Body of pancreas (tissue), 4 donors: ENCODE measurements around the gene CERS3. TPM values are rescaled to one million over a fixed set of nuclear protein-coding genes. Genes with fewer than 3 reads are reported as not detected.

Source experiments
- ATAC-seq: fragments of 150-250 bp; one replicate; pipeline ENCODE4 v1.9.1; 2016
- DNase-seq, 4 donors: peaks; one replicate each; pipeline ENCODE4 v3.0.0-alpha.2; 2019
- H3K27ac ChIP-seq, 4 donors: fragments of 200-600 bp; sonication (generic); 1 replicate in 3 of 4; 2 replicates in 1 of 4; pipeline versions ENCODE4 v1.5.1 to v1.6.1; 2016 to 2019; ENCODE audit warnings: mild to moderate bottlenecking in 1 of 4, mixed read lengths in 1 of 4, moderate library complexity in 1 of 4
- H3K27me3 ChIP-seq, 2 donors: fragments of 200-600 bp; sonication (generic); one replicate each; pipeline ENCODE4 v1.6.0; 2016; ENCODE audit warnings: mild to moderate bottlenecking in 1 of 2
- H3K36me3 ChIP-seq, 2 donors: fragments of 200-600 bp; sonication (generic); replicated peaks in 1 of 2; 2 replicates each; pipeline ENCODE4 v1.5.1; 2016; ENCODE audit warnings: low read depth in 2 of 2; ENCODE audit not compliant: insufficient read depth in 1 of 2
- H3K4me1 ChIP-seq: fragments of 200-600 bp; sonication (generic); one replicate; pipeline ENCODE4 v1.6.0; 2016
- H3K4me3 ChIP-seq, 2 donors: fragments of 200-600 bp; sonication (generic); 1 replicate in 1 of 2; 2 replicates in 1 of 2; pipeline ENCODE4 v1.5.1; 2016 to 2019
- H3K9me3 ChIP-seq, 3 donors: fragments of 200-600 bp; sonication (generic); 1 replicate in 2 of 3; 2 replicates in 1 of 3; pipeline ENCODE4 v1.5.1; 2016
- CTCF ChIP-seq, 7 experiments: fragments of 450-650 bp in 4 of 7; fragments of 200-600 bp in 3 of 7; sonication (generic) in 3 of 7; IDR thresholded peaks; one replicate each; pipeline ENCODE4 v1.5.1; 2016 to 2019; ENCODE audit warnings: antibody characterized with exemption in 7 of 7
- POLR2A ChIP-seq, 3 donors: fragments of 450-650 bp; IDR thresholded peaks; one replicate each; pipeline ENCODE4 v1.6.1; 2016; ENCODE audit warnings: antibody characterized with exemption in 3 of 3, mild to moderate bottlenecking in 2 of 3
- WGBS, 2 donors: methylation state at CpG; one replicate each; pipeline ENCODE4 v1.1.5; 2017; 5-methylcytosine and 5-hydroxymethylcytosine counted together
- intact Hi-C: fragments of 100-400 bp; cut with DNase I; formaldehyde crosslinking; loops from one replicate; pipeline ENCODE4 v1.15.1; 2023
- total RNA-seq, 2 donors: library from RNA; depleted of rRNA; stranded (reverse); fragments of >200 nt; gene quantifications; one replicate each; pipeline ENCODE4 v1.1.0, GENCODE V29; 2016

Gene CERS3
- total RNA-seq, 2 donors from 2014 or later: 0.33 TPM; not detected in 1

DNA sequence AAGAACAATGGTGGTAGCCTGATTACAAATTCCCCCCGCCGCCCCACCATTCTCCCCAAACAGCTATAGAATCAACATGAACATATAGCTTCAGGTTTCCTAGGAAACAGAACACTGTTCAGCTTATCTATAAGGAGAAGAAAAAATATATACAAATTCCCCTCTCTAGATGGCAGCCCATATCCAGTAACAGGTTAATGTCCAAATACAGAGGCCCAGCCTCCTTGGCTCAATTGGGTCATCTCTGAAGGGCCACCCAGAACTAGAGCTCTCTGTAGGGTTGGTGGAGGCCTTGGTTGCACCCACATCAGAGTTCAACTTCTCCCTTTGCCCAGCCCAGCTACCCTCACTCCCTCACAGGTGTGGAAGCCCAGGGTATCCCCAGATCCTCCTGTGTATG, 95.4 kb downstream of the CERS3 start:
- intact Hi-C loops: no loop called here
- Histone ChIP-seq H3K4me1 (no peaks in the 10 kb centered on the region), H3K4me3 (no peak overlapping the region), H3K27me3 (no peaks in the 10 kb centered on the region), H3K36me3 (no peaks in the 10 kb centered on the region), H3K27ac (no peak overlapping the region), H3K9me3 (no peaks in the 10 kb centered on the region)
- TF ChIP-seq CTCF (IDR thresholded peaks at IDR 0.05) (no peak), POLR2A (IDR thresholded peaks at IDR 0.05) (no peak)
- DNase-seq (no peak), ATAC-seq (no peak)
- 96 to 98% methylated on average over 2 of the region's 2 CpGs for WGBS, 2 donors

- no peak for DNase-seq
- H3K36me3 ChIP-seq: no peaks in the 10 kb centered on the region
- intact Hi-C loops: no loop called here
- no peaks in the 10 kb centered on the region for H3K9me3 ChIP-seq
- ATAC-seq: no peak
- no peaks in the 10 kb centered on the region for H3K4me1 ChIP-seq
- 75 to 82% methylated on average over 1 of the region's 1 CpG for WGBS, 2 donors
- H3K27me3 ChIP-seq: no peaks in the 10 kb centered on the region
- no peak overlapping the region for H3K4me3 ChIP-seq
- H3K27ac ChIP-seq: no peak overlapping the region
- no peak for TF ChIP-seq POLR2A (IDR thresholded peaks at IDR 0.05)
- no peak for TF ChIP-seq CTCF (IDR thresholded peaks at IDR 0.05)
Measured at GRCh38 chr15:100430411-100430810, 98.3 kb downstream of the CERS3 start.

DNA sequence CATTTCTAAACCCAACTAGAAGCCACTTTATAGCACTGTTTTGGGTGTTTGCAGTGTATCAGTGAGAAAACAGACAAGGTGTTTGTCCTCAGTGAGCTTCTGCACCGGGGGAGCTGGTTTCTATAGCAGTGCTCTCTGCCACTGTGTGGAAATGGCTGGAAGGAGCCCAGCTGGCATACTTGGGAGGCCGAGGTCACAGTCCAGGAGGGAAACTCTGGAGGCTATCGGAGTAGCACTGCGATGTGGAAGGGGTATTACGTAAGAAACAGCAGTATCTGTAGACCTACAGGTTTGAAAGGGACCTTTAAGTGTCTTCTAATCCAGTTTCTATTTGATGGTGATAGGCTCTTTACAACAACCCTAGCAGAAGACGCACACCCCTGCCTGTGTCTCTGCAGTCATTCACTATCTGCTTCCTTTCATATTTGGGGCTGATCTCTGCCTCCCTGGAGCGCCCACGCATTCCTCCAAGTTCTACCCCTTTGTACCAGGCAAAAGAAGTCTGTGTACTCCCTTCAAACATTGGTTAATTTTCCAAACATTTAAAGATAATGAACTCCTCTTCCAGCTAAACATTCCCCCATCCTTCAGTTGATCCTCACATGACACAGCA, 99.5 kb downstream of the CERS3 start:
- Histone ChIP-seq H3K4me3 (no peak overlapping the region), H3K9me3 (no peaks in the 10 kb centered on the region), H3K27me3 (no peaks in the 10 kb centered on the region), H3K4me1 (no peaks in the 10 kb centered on the region), H3K36me3 (no peaks in the 10 kb centered on the region), H3K27ac (no peak overlapping the region)
- TF ChIP-seq POLR2A (IDR thresholded peaks at IDR 0.05): no peak
- TF ChIP-seq CTCF (IDR thresholded peaks at IDR 0.05): no peak
- ATAC-seq (no peak), DNase-seq (peak; percentile 36 to 60 (median 45))
- 32 to 40% methylated on average over 8 of the region's 8 CpGs for WGBS, 2 donors
- intact Hi-C loops: no loop called here

DNA sequence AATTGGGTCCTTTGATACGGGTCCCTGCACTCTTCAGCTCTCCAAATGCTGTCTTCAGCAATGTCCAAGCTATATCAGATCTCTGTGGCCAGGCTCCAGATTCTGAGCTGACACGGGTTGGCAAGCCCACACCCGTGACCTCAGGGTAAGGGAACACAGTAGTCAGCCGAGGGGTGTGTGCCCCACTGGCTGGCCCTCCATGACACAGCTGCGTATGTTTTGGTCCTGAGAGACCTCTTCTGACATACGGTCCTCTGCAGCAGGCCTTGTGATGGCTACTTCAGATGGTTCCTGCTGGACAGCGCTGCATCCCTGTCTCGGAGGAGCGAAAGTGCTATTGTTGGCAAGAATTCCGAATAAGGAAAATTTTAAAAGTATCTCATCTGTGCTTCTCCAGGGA, 101.8 kb downstream of the CERS3 start:
- Histone ChIP-seq H3K36me3 (no peaks in the 10 kb centered on the region), H3K27ac (no peak overlapping the region), H3K9me3 (peaks cover 0 to 4% (median 0%) of the 10 kb centered on the region in 3 donors), H3K4me3 (no peak overlapping the region), H3K27me3 (no peaks in the 10 kb centered on the region), H3K4me1 (no peaks in the 10 kb centered on the region)
- WGBS, 2 donors: 91 to 94% methylated on average over 8 to 10 of the region's 10 CpGs
- TF ChIP-seq POLR2A (IDR thresholded peaks at IDR 0.05) (no peak), CTCF (IDR thresholded peaks at IDR 0.05) (no peak)
- intact Hi-C loops: no loop called here
- DNase-seq (no peak), ATAC-seq (no peak)

- no peaks in the 10 kb centered on the region for H3K4me1 ChIP-seq
- TF ChIP-seq POLR2A (IDR thresholded peaks at IDR 0.05) (no peak), CTCF (IDR thresholded peaks at IDR 0.05) (no peak)
- no peaks in the 10 kb centered on the region for H3K27me3 ChIP-seq
- no peak for ATAC-seq
- intact Hi-C loops: no loop called here
- no peaks in the 10 kb centered on the region for H3K36me3 ChIP-seq
- H3K27ac ChIP-seq: no peak overlapping the region
- no peak overlapping the region for H3K4me3 ChIP-seq
- H3K9me3 ChIP-seq: peaks cover 0 to 7% (median 0%) of the 10 kb centered on the region in 3 donors
- WGBS, 2 donors: 80 to 89% methylated on average over 1 of the region's 1 CpG
- no peak for DNase-seq
Measured at GRCh38 chr15:100405179-100405578, 123.6 kb downstream of the CERS3 start.
